Stimulated activated CD4-positive, alpha-beta T cell treated with anti-CD3 and anti-CD28 coated beads, Interleukin-1b, Interleukin-23, amount 100 ng/mL, for 48 hours (primary cell): ENCODE results near the gene NCAPH2.

Source experiments
- DNase-seq: peaks from one replicate; pipeline ENCODE4 v3.0.0-alpha.2; 2020

The NCAPH2 gene

DNA sequence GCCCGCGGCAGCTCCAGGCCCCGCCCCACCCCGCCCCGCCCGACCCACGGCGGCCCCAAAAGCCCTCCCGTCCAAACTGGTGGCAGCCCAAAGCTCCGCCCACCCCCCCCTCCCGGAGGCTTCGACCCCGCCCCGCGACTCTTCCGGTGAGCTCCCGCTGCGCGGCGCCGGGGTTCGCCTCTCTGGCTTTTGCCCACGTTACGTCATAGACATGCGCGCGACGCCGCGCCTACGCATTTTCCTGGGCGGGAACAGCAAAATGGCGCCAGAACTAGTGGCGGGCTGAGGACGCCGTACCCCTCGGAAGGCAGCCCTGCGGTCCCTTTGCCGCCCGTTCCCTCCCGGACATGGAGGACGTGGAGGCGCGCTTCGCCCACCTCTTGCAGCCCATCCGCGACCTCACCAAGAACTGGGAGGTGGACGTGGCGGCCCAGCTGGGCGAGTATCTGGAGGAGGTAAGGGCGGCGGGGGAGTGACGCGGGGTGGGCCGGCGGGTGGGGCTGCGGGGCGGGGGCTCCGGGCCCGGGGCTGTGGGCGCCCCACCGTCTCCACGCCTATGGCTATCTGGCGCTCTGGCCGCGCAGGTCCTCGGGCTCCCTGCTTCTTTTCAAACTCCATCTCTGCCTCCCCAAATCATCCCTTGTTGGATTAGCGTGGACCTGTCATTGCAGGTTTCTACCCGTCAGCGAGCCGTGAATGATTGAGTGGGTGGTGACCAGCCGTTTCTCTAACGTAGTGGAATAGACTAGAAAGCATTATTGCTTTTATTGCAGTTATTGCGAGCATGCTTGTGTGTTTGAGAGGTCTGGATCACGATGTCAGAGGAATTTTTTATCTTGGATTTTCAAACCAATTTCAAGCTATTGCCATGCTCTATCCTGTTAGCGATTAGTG lies at the start of gene NCAPH2:
Gene NCAPH2, plus strand, starts transcription at position 234 of the 894 bp plus-strand sequence. Its CDS starts 114 bp downstream, at position 348.
- peak; percentile 97 for DNase-seq

- DNase-seq = no peak
Observed at GRCh38 chr22:50459016-50459415, 49.0 kb upstream of the NCAPH2 start.

DNA sequence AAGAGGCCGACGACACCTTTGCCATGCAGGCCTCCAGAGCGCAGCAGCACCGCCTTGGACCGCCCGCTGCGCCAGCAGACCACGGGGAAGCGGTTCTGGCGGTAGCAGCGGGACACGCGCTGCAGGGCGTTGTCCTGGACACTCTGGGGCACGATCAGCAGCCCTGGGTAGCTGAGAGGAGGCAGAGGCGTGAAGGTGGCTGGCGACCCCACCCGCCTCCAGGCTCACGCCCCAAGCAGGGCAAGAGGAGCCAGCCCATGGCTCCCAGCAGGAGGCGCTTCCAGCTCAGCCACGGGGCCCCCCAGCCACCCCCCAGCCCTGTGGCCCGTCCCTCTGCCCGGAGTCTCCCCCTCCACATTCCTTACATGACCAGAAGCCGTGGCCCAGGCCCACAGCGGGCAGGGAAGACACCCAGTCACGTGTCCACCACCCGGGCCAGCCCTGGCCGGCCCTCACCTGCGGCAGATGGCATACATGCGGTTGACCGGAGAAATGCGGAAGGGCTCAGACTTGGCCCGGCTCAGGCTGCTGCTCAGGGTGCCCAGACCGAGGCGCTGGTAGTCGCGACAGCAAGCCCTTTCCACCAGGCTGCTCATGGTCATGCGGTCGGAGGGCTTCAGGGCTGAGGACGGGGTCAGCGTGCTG lies 48.4 kb upstream of the NCAPH2 start:
- DNase-seq = no peak

- no peak for DNase-seq
Observed at GRCh38 chr22:50460938-50461337, 47.1 kb upstream of the NCAPH2 start.

GRCh38 chr22:50461536-50461935 lies 46.5 kb upstream of the NCAPH2 start:
- DNase-seq = no peak

DNA sequence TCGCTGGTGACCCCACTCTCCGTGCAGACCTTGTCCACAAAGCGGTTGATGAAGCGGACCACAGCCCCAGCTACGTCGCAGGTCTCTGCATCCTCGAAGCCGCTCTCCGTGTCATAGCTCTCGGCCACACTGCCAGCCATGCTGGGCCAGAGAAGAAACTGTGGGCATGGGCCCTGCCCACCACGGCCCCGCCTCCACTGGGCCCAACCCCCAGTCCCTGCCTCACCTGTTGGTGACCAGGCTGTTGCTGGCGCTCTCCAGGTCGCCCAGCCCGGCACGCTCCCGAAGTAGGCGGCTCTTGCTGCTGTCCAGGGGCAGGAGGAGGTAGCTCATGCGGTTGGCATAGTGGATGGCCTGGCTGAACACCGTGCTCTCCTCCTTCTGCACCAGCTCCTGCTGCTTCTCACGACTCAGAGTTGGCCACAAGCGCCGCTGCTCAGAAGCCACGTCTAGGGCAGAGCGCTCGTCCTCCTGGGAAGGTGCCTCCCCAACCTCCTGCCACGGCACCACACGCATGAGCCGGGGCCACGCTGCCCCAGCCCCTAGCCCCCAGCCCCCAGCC lies 46.0 kb upstream of the NCAPH2 start:
- DNase-seq = no peak

DNA sequence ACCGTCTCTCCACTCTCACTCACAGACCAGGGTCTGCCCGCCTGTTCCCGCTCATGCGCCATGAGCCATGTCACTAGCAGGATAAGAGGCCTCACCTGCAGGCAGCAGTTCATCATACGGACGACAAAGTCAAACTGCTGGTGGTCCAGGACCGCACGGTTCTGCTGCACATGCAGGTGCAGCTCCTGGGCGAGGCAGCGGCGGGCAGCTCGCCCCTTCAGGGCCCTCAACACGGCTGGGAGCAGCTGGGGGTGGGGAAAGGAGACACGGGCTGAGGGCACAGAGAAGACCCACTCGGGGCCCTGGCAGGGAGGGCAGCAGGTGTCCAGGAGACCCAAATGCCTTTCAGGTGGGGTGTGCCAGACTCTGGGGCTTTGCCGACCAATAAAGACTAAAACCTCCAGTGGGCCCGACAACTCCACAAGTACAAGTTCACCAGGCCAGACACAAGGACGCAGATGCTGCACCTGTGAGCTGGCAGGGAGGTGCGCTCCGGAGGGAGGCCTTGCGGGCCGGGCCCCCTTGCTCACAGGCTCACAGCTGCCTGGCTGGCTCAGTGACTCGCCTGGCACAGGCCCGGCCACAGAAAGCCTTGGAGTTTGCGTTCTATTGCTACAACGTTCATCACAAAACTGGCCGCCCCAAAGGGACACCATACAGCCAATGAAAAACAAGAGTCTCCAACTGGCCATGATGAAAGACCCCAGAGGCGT lies 44.7 kb upstream of the NCAPH2 start:
- no peak for DNase-seq

DNA sequence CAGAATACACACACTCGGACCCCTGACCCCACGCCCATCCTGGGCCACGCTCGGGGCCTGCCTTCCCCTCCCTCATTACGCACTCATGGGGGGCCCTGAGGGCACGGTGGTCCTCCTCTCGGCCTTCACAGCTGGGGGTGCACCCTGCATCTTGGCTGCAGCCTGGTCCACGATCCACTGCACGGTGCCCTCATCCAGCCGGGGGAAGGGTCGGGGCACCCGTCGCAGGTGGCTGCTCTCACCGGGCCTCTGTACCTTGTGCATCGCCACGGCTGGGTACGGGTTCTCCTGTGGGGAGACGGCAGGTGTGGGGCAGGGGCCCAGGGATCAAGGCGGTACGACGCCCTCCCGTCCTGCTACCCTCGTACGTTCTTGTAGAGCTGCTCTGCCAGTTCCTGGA lies 43.6 kb upstream of the NCAPH2 start:
- no peak for DNase-seq

GRCh38 chr22:50465066-50465930 lies 42.7 kb upstream of the NCAPH2 start:
- DNase-seq = no peak

- no peak for DNase-seq
Observed at GRCh38 chr22:50467341-50467740, 40.7 kb upstream of the NCAPH2 start.

GRCh38 chr22:50467773-50468440 lies 40.1 kb upstream of the NCAPH2 start:
- DNase-seq = no peak

- DNase-seq = no peak
Observed at GRCh38 chr22:50468626-50469025, 39.4 kb upstream of the NCAPH2 start.

- DNase-seq = peak; percentile 94
Observed at GRCh38 chr22:50469377-50470305, 38.4 kb upstream of the NCAPH2 start.

GRCh38 chr22:50470491-50470890 lies 37.5 kb upstream of the NCAPH2 start:
- no peak for DNase-seq

DNA sequence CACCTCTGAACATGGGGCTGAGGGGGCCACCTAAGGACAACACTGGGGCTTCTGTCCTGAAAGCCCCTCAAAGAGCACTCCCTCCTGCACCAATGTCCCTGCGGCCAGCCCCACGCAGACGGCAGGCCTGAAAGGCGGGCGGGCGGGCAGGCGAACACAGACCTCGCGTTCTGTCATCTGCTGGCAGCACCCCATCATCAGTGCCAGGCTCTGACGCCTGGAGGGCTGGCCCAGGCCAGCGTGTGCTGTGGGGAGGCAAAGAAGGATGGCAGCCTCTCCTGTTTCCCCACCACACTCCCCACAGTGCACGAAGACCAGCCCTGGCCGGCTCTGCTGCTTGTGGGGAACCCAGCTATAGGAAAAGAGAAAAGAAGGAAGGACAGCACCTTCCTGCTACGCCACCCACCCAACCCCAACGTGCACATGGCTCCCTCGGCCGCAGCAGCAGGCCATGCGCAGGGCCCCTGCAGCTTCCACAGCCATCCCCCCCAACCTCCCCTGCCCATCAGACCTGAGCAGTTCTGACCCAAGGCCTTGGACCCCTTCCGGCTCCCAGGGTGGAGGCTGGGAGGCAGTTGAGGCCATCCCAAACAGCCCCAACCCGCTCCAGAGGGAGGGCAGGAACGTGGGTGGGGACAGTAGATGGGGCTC lies 36.7 kb upstream of the NCAPH2 start:
- DNase-seq = no peak

DNA sequence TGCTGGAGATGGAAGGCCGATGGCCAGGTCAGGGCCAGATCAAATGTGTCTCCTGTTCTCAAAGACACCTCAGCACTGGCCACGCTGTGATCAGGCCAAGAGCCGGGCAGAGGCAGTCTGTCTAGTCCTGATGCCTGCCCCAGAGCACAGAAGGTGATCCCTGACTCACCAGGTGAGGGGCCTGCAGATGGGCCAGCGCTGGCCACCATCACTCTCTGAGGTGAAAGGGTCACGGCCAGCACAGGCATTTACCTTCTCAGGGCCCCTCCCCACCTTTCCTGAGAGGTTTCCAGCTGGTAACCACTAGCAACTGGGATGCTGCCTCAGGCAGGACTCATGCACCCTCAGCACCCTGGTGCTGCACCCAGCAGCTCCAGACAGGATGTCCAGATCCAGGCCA lies 36.1 kb upstream of the NCAPH2 start:
- no peak for DNase-seq

DNA sequence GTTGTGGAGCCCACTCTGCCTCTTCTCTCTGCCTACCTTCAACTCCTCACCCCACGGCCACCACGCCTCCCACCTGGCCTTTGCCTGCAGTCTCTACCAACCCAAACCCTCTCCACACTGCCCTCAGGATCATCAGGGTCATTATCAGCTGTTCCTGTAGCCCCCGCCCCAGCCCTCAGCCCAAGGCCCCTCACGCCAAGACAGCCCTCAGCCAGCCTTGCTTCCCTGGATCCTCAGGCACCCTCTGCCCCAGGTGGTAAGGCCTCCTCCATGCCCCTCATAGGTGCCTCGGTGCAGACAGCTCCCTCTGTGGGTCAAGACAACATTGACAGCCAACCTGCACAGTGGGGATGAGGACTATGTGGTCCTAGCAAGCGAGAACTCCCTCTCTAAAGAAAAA lies 34.9 kb upstream of the NCAPH2 start:
- DNase-seq = peak; percentile 59

DNA sequence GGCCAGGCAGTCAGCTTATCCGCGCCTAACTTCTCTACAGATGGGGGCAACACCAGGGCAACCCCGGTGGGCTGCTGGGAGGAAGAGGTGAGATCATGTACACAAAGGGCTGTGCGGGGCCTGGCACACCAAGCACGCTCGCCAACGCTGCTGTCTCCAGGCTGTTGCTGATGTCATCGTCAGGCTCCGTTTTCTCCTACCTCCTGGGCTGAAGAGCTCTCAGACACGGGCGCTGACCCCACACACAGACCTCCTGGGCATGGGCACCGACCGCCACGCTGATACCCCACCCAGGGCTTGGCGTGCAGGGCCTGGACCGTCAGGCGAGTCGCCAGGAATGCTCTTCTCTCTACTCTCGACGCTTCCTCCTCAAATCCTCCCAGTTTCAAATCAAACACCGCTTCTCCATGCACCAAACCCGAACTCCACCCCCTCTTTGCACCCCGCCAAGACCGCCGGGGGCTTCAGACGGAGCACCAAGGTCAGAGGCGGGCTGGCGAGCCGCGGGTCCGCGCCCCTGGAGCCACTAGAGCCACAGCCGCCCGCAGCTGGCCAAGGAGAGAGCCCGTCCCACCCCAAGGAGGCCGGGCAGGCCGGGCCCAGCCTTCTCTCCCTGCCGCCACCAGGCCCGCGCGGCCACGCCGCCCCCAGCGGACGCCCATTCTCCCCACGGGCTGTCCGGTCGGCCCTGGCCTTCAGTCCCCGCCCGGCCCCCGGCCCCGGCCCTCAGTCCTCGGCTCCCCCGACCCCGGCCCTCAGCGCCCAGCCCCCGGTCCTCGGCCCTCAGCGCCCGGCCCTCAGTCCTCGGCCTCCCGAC lies 34.0 kb upstream of the NCAPH2 start:
- peak; percentile 52 for DNase-seq
